LNCaP clone FGC (cell line): Measurements from ENCODE around the gene DHDH.

Experiments
- DNase-seq: peaks from one replicate; pipeline ENCODE4 v3.0.0-alpha.2; 2011; ENCODE audit warnings: low read depth
- H3K4me3 ChIP-seq: 2 replicates; pipeline ENCODE4 v1.5.1; 2011; ENCODE audit warnings: mild to moderate bottlenecking, low read depth, low read length, control low read depth
- TF ChIP-seq, protein P1 (sequence below): IDR thresholded peaks from 2 replicates; pipeline ENCODE4 v1.5.1; 2012; ENCODE audit warnings: mild to moderate bottlenecking; ENCODE audit not compliant: control insufficient read depth, insufficient read depth; ENCODE audit errors: extremely low read depth

The DHDH gene

DNA sequence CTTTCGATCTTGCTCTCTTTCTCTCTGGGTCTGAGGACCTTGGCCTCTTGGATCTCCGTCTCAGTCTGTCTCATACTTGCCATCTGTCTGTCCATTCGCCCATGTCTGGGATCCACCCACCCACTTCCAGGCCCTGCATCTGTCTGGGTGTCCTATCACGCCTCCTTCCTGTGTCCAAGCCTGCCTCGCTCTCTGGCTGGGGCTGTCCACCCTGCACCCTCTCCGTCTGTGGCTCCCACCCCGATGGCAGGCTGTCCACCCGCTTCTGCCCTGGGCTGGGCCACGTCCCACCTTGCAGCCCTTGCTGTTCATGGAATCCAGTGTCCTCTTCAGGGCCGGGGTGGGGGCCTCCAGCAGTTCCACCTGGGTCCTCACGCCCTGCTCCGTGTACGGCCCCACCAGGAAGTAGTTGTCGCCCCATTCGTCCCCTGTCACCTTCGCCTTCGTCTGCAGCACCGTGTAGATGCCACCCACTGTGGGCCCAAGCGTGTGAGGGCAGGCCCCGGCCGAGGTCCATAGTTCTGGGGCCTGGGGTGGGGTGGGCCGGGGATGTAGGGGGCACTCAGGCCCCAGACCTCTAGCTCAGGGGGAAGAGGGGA is 57.6 kb downstream of the DHDH start:
- H3K4me3 ChIP-seq, result peak overlapping the region; percentile 88; the same call in 1 of the 2 replicates

DNA sequence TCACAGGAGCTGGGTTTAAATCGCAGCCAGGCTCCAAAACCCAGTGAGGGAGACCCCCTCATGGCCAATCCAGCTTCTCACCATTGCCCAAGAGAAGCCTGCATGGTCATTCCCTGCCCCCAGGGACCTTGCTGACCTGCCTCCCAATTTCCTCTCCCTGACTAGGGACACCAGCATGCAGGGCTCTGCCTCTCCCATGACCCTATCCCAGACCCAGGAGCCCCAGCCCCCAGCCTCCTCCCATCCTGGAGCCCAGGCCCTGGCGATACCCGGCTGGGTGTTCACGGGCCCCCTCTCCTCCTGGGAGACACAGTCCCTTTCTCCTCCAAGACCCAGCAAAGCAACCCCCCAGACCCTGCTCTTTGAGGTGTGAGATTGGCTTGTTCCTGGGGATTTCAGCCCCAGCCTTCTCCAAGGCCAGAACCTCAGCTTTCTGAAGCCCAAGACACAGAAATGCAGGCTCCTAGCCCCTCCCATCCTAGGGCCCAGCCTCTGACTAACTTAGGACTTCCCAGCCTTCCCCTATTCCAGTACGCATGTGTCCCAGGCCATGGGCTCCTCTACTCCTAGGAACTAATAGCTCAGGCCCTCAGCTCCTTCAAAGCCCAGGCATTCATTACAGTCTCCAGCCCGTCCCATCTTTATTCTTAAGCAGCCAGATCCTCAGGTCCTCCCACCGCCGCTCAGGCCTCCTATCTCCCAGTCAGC is 58.5 kb downstream of the DHDH start:
- peak; percentile 19 for DNase-seq
- TF ChIP-seq, protein P1, sequence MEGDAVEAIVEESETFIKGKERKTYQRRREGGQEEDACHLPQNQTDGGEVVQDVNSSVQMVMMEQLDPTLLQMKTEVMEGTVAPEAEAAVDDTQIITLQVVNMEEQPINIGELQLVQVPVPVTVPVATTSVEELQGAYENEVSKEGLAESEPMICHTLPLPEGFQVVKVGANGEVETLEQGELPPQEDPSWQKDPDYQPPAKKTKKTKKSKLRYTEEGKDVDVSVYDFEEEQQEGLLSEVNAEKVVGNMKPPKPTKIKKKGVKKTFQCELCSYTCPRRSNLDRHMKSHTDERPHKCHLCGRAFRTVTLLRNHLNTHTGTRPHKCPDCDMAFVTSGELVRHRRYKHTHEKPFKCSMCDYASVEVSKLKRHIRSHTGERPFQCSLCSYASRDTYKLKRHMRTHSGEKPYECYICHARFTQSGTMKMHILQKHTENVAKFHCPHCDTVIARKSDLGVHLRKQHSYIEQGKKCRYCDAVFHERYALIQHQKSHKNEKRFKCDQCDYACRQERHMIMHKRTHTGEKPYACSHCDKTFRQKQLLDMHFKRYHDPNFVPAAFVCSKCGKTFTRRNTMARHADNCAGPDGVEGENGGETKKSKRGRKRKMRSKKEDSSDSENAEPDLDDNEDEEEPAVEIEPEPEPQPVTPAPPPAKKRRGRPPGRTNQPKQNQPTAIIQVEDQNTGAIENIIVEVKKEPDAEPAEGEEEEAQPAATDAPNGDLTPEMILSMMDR, result no peak
- H3K4me3 ChIP-seq, result peak overlapping the region; percentile 88

More for the DNA sequence above, 57.6 kb downstream of the DHDH start:
- TF ChIP-seq, protein P1, result no peak
- no peak for DNase-seq

DNA sequence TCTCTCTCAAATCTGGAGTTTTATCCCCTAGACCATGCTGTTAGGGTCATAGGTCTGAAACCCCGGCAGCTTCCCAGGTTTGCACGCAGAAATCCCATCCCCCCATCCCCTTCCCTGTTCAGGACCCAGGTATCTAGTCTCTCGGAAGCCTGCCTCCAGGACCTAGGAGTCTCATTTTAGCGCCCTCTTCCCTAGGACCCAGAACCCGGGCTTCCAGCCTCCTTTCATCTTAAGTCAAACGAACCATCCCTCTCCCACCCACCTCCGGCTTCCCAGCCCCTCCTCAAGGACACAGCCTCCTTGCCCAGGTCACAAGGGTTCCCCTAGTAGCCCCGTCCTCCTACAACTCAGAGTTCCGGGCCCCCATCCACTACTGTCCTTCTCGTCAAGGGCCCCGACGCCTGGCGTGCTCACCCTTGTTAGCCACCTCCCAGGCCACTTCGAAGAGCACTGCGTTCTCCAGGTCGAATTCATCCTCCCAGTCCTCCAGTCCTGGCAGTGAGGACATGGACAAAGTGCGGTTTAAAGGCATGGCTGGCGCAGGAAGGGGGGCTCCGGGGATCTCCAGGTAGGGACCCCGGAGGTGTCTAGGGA is 59.2 kb downstream of the DHDH start:
- TF ChIP-seq, protein P1, result no peak
- no peak for DNase-seq
- peak overlapping the region; percentile 88 for H3K4me3 ChIP-seq

DNA sequence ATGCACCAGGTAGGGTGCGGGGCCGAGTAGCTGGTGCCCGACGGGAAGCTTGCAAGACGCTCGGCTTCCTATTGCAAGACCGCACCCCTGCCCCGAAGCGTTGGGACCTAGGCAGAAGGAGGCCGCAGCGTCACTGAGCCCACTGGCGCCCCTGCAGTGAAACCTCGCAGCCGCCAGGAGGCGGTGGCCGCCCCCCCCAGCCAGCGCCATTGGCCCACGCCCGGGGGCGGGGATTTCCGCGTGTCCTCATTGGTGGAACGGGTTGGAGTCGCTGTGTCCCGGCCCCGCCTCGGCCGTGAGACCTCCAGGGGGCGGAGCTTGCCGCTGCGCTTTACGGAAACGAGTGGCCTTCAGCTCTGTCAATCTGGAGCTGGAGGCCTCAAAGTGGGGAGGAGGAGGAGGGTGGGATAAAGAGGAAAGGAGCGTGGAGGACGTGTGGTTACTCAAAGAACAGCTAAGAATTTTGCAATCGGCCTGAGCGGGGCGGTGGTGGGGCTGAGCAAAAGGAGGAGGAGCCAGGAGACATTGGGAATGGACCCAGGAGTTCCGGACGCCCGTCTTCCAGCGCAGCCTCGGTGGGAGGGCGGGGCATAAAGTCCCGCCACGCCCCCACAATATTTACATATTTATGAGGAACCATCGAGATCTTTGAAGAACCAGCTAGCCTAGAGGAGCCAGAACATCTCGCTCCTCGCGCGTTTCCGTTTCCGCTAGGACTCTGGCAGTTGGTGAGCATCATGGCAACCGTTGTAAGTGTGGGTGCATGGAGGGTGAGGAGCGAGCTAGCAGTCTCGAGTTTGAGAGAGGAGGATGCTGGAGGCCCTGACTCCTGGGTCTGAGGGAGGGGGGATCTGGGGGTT is 59.9 kb downstream of the DHDH start, which contains the start of the genes GYS1 and RUVBL2:
Gene GYS1, minus strand, starts transcription at position 135 of the 860 bp plus-strand sequence. CDS start 197 bp downstream, outside the sequence.
Gene RUVBL2, plus strand, starts transcription at position 713 of the 860 bp plus-strand sequence. Its CDS starts 25 bp downstream, at position 738.
- TF ChIP-seq, protein P1, result peak; percentile 66
- DNase-seq, result peak; percentile 91
- H3K4me3 ChIP-seq, result peak within 1 kb of the TSS; percentile 88

DNA sequence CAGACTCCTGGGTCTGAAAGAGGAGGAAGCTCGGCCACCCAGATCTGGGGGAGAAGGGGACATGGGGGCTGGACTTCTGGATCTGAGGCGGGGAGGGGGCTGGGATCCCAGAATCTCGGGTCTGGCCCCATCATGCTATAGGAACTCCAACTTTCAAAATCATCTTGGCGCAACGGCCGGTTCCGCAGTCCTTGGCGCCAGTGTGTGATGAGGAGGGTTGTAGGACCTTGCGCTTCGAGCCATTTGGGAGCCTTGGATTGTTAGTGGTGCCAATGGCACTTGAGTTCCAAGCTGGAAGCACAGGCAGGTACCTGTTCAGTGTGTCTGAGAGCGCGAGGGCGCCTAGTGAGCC is 60.5 kb downstream of the DHDH start:
- peak overlapping the region; percentile 88 for H3K4me3 ChIP-seq
- no peak for DNase-seq
- TF ChIP-seq, protein P1, result no peak
